Activated CD8-positive, alpha-beta memory T cell treated with anti-CD3 and anti-CD28 coated beads for 24 hours (primary cell): ENCODE results near the gene PLA1A.

Source experiments
- DNase-seq: peaks from one replicate; pipeline ENCODE4 v3.0.0-alpha.2; 2020

The PLA1A gene

DNA sequence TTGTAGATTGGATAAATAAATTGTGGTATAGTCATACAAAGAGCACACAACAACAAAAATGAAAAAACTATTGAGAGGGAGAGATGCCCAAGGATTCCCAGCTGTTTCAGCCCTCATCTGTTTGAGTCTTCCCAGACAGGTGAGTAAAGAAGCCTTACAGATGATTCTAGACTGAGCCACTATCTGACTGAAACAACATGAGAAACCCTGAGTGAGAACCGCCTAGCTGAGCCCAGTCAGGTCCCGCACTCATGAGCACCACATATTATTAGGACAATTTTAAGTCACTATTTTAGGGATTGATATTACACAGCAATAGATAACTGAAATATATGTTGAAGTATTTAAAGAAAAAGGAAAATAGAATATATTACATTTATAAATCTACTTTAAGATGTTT, 43.7 kb downstream of the PLA1A start:
- DNase-seq: no peak

- DNase-seq: no peak
Observed at GRCh38 chr3:119642746-119643473, 45.2 kb downstream of the PLA1A start.

- no peak for DNase-seq
Observed at GRCh38 chr3:119643528-119643927, 45.8 kb downstream of the PLA1A start.

- DNase-seq: no peak
Observed at GRCh38 chr3:119644481-119644880, 46.8 kb downstream of the PLA1A start.

DNA sequence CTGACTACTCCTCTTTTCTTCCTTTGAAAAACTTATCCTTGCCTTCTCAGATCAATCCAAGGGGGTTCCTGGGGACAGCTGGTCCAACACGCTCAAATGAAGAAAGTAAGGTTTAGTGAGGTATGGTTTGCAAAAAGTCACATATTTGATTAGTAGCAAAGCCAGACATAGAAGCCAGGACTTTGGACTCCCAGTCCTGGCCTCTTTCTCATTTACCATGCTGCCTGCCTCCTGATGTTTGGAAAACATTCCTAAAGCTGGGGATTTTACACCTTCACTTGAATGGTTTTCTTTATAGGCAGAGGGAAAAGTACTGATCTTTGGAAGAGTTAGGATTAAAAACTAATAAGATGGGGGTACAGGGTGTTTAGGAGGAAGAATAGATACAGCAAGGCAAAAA, 48.1 kb downstream of the PLA1A start:
- DNase-seq: no peak

GRCh38 chr3:119647171-119647570, 49.5 kb downstream of the PLA1A start:
- no peak for DNase-seq

DNA sequence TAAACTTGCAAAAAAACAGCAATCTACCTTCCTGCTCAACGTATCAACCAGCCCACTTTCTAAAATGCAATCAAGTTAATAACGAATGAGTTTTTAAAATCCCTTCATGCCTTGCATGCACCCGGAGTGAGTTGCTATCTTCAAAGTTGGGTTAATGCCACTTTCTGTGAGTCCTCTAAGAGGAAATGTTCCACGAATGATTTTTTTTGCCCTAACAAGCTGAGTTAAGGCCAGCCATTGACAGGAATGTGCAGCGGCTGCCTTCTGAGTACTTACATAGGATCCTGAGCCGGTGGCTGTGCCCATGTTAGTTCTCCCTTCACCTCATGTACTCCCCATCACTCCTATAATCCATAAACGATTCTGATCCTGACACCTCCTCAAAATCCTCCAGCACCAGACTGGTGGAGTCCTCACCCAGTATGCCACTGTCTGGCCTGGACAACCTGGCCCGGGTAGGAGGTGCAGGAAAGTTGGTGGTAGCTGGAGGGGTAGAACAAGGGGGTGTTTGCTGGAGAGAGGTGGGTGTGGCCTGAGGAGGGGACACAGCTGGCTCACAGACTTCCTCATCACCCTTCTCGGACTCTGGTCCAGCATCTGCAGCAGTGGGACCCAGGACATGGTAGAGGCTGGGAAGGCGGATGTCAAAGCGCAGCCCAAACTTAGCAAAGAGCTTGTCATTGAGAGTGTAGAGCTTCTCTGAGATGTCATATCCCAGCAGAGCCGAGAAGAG, 50.3 kb downstream of the PLA1A start:
- no peak for DNase-seq

GRCh38 chr3:119649761-119650160, 52.1 kb downstream of the PLA1A start:
- DNase-seq: no peak

DNA sequence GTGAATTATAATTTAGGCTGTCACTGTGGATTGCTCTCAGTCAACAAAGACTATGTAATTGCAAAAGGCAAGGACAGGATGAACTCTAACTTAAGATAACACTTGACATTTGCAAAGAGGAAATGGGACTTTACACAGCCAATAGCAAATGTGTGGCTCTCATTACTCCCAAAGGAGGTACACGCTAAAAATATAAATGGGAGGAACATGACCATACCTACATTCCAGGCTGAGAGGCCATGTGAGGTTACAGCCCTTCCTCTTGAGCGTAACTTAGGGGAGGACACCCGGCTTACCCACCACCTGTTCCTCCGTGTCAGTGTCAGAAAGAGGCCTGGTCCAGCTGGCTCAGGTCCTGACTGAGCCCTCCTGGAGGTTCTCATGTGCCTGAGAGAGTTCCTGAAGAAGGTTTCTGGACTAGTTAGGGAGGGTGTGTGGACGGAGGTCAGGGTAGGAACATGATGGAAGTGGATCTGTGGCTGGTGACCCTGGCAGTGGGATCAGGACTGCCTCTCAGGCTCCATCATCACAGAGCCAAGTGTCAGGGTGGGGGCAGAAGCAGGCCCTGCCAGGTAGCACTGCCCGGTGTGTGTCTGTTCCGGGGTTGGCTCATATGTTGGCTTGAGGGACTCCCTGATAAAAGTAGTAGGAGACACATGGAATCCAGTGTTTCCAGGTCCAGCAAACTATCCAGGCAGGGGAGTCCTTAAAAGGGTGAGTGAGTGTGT, 54.8 kb downstream of the PLA1A start:
- no peak for DNase-seq

DNA sequence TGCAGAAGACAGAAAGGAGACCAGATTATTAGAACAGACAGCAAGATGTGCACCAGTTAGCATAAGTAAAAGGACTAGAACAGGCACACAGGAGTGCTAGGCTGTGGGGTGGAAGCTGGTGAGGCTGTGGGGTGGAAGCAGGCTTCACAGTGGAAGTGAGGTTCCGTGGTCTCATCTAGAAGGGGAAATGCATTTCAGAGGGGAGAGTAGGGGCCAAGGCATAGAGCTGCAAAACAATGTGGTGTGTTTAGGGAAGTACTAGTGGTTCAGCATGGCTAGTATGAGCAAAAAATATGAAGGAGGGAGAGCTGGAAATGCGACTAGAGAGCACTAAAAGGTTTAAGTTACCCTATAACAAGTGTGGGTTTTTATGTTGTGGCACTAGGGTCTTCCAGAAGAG, 56.2 kb downstream of the PLA1A start:
- no peak for DNase-seq

- DNase-seq: no peak
Observed at GRCh38 chr3:119657887-119658702, 60.4 kb downstream of the PLA1A start.

DNA sequence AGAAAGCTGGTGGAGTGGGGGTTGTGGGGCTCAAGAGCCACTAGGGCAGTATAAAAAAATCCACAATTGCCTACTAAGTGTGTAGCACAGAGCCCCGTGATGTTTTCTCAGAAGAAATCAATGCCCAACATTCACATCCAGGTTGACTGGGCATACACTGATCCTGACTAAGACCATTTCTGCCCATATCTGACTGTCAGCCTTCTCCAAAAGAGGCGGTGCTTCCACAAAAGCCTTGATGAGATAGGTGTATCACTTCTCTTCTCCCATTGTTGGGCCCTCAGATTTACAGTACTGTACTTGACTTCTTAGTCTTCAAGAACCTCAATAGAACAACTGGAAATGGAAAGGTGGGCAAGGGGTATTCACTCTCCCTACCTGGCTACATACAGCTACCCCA, 61.3 kb downstream of the PLA1A start:
- no peak for DNase-seq

DNA sequence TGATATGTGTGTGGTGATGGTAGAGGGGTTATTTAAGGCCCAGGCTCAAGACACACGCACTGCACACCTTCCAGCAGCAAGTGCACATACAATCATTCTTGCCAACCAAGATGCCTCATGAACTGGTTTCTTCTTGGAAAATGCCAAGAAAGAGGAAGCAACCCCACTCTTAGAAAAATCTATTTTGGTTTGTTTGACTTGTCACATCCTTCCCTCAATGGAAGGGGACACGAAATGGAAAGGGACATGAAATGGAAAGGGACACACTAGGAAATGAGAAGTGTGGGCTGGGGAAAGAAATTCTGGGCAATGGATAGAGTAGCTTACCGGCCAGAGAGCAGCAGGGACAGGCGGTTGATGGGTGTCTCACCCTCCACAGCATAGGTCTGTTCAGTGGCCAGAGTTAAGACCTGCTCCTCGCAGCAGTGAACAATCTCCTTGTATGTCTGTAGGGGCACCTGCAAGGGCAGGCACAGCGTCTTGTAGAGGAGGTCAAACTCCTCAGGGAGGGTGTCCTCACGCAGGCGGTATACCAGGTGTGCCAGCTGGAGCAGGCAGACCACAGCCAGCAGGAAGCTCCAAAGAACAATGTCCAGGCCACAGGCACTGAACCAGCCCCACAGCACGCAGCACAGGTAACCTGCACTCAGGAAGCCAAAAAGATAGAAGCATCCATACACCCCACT, 62.1 kb downstream of the PLA1A start:
- DNase-seq: no peak

- DNase-seq: no peak
Observed at GRCh38 chr3:119660474-119661440, 63.1 kb downstream of the PLA1A start, which contains the start of gene POPDC2. POPDC2 (minus strand) TSS chr3:119660589; CDS start chr3:119660423, 166 bp downstream.

- DNase-seq: no peak
Observed at GRCh38 chr3:119662604-119663373, 65.1 kb downstream of the PLA1A start.

- DNase-seq: no peak
Observed at GRCh38 chr3:119663885-119664284, 66.2 kb downstream of the PLA1A start.

- DNase-seq: no peak
Observed at GRCh38 chr3:119664370-119664769, 66.7 kb downstream of the PLA1A start.

DNA sequence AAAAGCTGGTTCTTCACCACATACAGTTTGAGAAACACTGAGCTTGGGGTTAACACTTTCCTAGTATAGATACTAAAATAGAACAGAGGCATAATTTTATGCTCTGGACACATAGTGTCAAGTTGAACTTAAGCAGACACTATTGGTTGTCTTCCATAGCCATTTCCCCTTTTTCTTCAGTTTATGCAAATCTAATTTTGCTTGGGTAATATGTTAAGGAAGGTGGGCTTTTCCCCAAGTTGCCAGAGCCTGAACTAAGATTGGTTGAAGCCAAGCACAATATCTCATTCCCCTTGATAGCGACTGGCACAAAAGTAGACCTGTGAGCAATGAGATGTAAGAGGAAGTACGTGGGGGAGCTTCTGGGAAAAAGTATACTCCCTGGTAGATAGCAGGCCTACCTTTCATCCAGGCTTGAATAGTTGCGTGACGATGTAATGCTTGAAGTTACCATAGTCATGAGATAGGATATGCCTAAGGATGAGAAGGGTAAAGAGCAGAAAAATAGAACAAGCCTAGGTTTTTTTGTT, 67.2 kb downstream of the PLA1A start:
- DNase-seq: no peak

DNA sequence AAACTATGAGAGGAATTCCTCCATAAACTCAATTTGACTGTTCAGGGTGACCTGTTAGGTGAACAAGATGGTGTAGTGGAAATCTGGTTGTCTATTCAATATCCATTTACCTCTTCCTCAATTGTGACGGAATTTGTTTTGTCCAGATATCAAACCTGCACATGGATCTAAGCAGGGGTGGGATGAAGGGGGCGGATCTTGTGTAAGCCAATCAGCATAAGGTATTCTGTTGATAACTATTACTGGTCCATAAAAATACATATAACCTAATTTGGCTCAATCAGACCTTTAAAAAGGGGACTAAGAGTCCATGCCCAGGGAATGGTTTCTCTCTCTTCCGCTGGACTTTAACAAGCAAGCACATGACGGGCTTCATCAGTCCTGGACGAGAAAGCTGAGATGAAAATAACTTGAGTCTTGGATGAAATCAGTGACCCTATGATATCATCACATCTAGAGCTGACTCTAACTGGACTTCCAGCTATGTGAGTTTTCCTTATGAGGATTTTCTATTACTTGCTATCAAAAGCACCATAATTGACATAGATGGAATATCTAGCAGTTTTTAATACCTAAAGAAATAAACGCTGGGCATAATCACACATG, 68.4 kb downstream of the PLA1A start:
- DNase-seq: no peak
